ENCODE measurements around the gene FOXRED2. TPM values are rescaled to one million over a fixed set of nuclear protein-coding genes. Genes with fewer than 3 reads are reported as not detected.

Gene FOXRED2
- total RNA-seq, 1 donor from 2014 or later, result 4.7 TPM

DNA sequence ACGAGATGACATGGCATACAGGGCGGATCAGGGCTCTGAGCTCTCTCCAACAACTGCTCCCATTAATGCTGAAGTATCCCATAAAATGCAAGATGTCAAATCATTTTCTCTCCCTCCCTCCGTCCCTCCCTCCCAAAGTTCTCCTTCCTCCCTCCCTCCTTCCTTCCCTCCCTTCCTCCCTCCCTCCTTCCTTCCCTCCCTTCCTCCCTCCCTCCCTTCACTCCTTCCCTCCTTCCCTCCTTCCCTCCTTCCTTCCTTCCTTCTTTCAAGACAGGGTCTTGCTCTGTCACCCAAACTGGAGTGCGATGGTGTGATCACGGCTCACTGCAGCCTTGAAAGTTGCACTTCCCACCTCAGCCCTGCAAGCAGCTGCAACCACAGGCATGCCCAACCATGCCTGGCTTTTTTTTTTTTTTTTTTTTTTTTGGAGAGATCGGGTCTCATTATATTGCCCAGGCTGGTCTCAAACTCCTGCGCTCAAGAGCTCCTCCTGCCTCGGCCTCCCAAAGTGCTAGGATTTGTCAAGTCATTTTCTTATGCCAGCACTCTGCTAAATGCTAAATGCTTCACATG lies 63.6 kb downstream of the FOXRED2 start:
- TF ChIP-seq, protein P1, sequence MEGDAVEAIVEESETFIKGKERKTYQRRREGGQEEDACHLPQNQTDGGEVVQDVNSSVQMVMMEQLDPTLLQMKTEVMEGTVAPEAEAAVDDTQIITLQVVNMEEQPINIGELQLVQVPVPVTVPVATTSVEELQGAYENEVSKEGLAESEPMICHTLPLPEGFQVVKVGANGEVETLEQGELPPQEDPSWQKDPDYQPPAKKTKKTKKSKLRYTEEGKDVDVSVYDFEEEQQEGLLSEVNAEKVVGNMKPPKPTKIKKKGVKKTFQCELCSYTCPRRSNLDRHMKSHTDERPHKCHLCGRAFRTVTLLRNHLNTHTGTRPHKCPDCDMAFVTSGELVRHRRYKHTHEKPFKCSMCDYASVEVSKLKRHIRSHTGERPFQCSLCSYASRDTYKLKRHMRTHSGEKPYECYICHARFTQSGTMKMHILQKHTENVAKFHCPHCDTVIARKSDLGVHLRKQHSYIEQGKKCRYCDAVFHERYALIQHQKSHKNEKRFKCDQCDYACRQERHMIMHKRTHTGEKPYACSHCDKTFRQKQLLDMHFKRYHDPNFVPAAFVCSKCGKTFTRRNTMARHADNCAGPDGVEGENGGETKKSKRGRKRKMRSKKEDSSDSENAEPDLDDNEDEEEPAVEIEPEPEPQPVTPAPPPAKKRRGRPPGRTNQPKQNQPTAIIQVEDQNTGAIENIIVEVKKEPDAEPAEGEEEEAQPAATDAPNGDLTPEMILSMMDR (IDR thresholded peaks at IDR 0.05), result no peak
- TF ChIP-seq EZH2 (IDR thresholded peaks at IDR 0.05) (no peak), EZH2phosphoT487 (IDR thresholded peaks at IDR 0.05) (no peak)
- H4K20me1 ChIP-seq (ENCODE audit: low read depth), result no peaks in the 10 kb centered on the region

GRCh38 chr22:36442506-36443197 lies 64.2 kb downstream of the FOXRED2 start:
- H3K36me3 Mint-ChIP-seq, result no peaks in the 10 kb centered on the region
- no peak for DNase-seq (ENCODE audit: low spot score)
- H3K27me3 Mint-ChIP-seq (ENCODE audit: insufficient read depth, low read depth), result peaks cover 2% of the 10 kb centered on the region
- Histone ChIP-seq H3K4me2 (no peak overlapping the region), H3K27ac (no peak overlapping the region), H3K27me3 (no peaks in the 10 kb centered on the region), H3K4me1 (no peaks in the 10 kb centered on the region), H3K79me2 (ENCODE audit: low read depth) (no peaks in the 10 kb centered on the region), H3K9ac (no peak overlapping the region), H2AFZ (replicated peaks) (no peak overlapping the region), H3K36me3 (no peaks in the 10 kb centered on the region), H3K9me3 (ENCODE audit: low read depth) (no peaks in the 10 kb centered on the region), H4K20me1 (ENCODE audit: low read depth) (no peaks in the 10 kb centered on the region), H3K4me3 (no peak overlapping the region), H3F3A (ENCODE audit: low read depth) (no peaks in the 10 kb centered on the region)
- H3K9me3 Mint-ChIP-seq, result no peaks in the 10 kb centered on the region
- no peak overlapping the region for H3K27ac Mint-ChIP-seq
- peaks cover 12% of the 10 kb centered on the region for H3K4me1 Mint-ChIP-seq
- H3K4me3 Mint-ChIP-seq, result no peak overlapping the region
- TF ChIP-seq, protein P1 (IDR thresholded peaks at IDR 0.05), result no peak
- no peak for TF ChIP-seq EZH2phosphoT487 (IDR thresholded peaks at IDR 0.05)
- TF ChIP-seq EZH2 (IDR thresholded peaks at IDR 0.05), result no peak

More for the DNA sequence above, 63.6 kb downstream of the FOXRED2 start:
- H3K27me3 Mint-ChIP-seq (ENCODE audit: insufficient read depth, low read depth), result peaks cover 2% of the 10 kb centered on the region
- H3K27ac Mint-ChIP-seq, result no peak overlapping the region
- no peaks in the 10 kb centered on the region for H3K27me3 ChIP-seq
- no peaks in the 10 kb centered on the region for H3K9me3 ChIP-seq (ENCODE audit: low read depth)
- H3K9me3 Mint-ChIP-seq, result no peaks in the 10 kb centered on the region
- no peak for DNase-seq (ENCODE audit: low spot score)
- H3K79me2 ChIP-seq (ENCODE audit: low read depth), result no peaks in the 10 kb centered on the region
- no peak overlapping the region for H3K4me3 Mint-ChIP-seq
- peaks cover 12% of the 10 kb centered on the region for H3K4me1 Mint-ChIP-seq
- no peak overlapping the region for H3K4me3 ChIP-seq
- H3K36me3 ChIP-seq, result no peaks in the 10 kb centered on the region
- no peak overlapping the region for H3K9ac ChIP-seq
- no peaks in the 10 kb centered on the region for H3K36me3 Mint-ChIP-seq
- no peak overlapping the region for H2AFZ ChIP-seq (replicated peaks)
- no peak overlapping the region for H3K4me2 ChIP-seq
- H3K27ac ChIP-seq, result no peak overlapping the region
- no peaks in the 10 kb centered on the region for H3K4me1 ChIP-seq
- peaks cover under 1% of the 10 kb centered on the region for H3F3A ChIP-seq (ENCODE audit: low read depth)

GRCh38 chr22:36440429-36441002 lies 66.3 kb downstream of the FOXRED2 start:
- Mint-ChIP-seq H3K9me3 (no peaks in the 10 kb centered on the region), H3K36me3 (no peaks in the 10 kb centered on the region), H3K27ac (peak overlapping the region; percentile 10), H3K4me3 (no peak overlapping the region), H3K27me3 (ENCODE audit: insufficient read depth, low read depth) (peaks cover 2% of the 10 kb centered on the region), H3K4me1 (peaks cover 24% of the 10 kb centered on the region)
- H3K4me2 ChIP-seq, result no peak overlapping the region
- no peaks in the 10 kb centered on the region for H4K20me1 ChIP-seq (ENCODE audit: low read depth)
- no peaks in the 10 kb centered on the region for H3K36me3 ChIP-seq
- no peaks in the 10 kb centered on the region for H3K79me2 ChIP-seq (ENCODE audit: low read depth)
- H3K27ac ChIP-seq, result no peak overlapping the region
- DNase-seq (ENCODE audit: low spot score), result no peak
- H3K4me3 ChIP-seq, result no peak overlapping the region
- TF ChIP-seq EZH2 (IDR thresholded peaks at IDR 0.05), result no peak
- TF ChIP-seq, protein P1 (IDR thresholded peaks at IDR 0.05), result no peak
- no peak for TF ChIP-seq EZH2phosphoT487 (IDR thresholded peaks at IDR 0.05)
- H3F3A ChIP-seq (ENCODE audit: low read depth), result peaks cover 9% of the 10 kb centered on the region
- H2AFZ ChIP-seq (replicated peaks), result no peak overlapping the region
- no peaks in the 10 kb centered on the region for H3K27me3 ChIP-seq
- no peaks in the 10 kb centered on the region for H3K9me3 ChIP-seq (ENCODE audit: low read depth)
- H3K4me1 ChIP-seq, result peaks cover 5% of the 10 kb centered on the region
- no peak overlapping the region for H3K9ac ChIP-seq

Measured in neural progenitor cell (in vitro differentiated cells).